GM12892 (cell line): ENCODE data around the gene EMC10.

Experiments used
- POLR2A ChIP-seq: IDR thresholded peaks from 2 replicates; pipeline ENCODE4 v1.6.1; 2011; ENCODE audit warnings: low read depth, low read length, control low read depth
- POLR2AphosphoS5 ChIP-seq: IDR thresholded peaks from 2 replicates; pipeline ENCODE4 v1.6.1; 2011; ENCODE audit warnings: low read depth, low read length, control low read depth

- TF ChIP-seq POLR2A (no peak), POLR2AphosphoS5 (no peak)
Observed at GRCh38 chr19:50537769-50538230, 61.5 kb downstream of the EMC10 start.
